GM12878 (cell line): ENCODE measurements around the gene EXO5. TPM values are rescaled to one million over a fixed set of nuclear protein-coding genes. Genes with fewer than 3 reads are reported as not detected.

Source experiments
- CHD1 ChIP-seq: IDR thresholded peaks from 2 replicates; pipeline ENCODE4 v1.6.1; 2012; ENCODE audit warnings: low read depth, low read length, improper control_type of control experiment
- DPF2 ChIP-seq: fragments of 450-650 bp; IDR thresholded peaks from 2 replicates; pipeline ENCODE4 v1.6.1; 2017; ENCODE audit warnings: mild to moderate bottlenecking
- FOXK2 ChIP-seq: fragments of 450-650 bp; IDR thresholded peaks from 2 replicates; pipeline ENCODE4 v1.6.1; 2017; ENCODE audit warnings: mild to moderate bottlenecking, moderate library complexity
- HDAC6 ChIP-seq: fragments of 200-600 bp; sonication (generic); IDR thresholded peaks from one replicate; pipeline ENCODE4 v1.8.0; 2017; ENCODE audit warnings: antibody characterized with exemption; ENCODE audit not compliant: unreplicated experiment
- NR2C1 ChIP-seq: fragments of 450-650 bp; IDR thresholded peaks from 2 replicates; pipeline ENCODE4 v1.6.1; 2017; ENCODE audit warnings: antibody characterized with exemption, mild to moderate bottlenecking, moderate library complexity
- POLR2A ChIP-seq: IDR thresholded peaks from 2 replicates; pipeline ENCODE4 v1.6.1; 2011; ENCODE audit warnings: low read depth, mild to moderate bottlenecking, low read length
- POLR2AphosphoS2 ChIP-seq: IDR thresholded peaks from 2 replicates; pipeline ENCODE4 v1.6.1; 2011; ENCODE audit warnings: low read depth, mild to moderate bottlenecking, low read length, improper control_type of control experiment, moderate library complexity
- RAD21 ChIP-seq: IDR thresholded peaks from 2 replicates; pipeline ENCODE4 v1.6.1; 2011; ENCODE audit warnings: mild to moderate bottlenecking, low read depth, low read length, moderate library complexity; ENCODE audit not compliant: insufficient read depth
- RB1 ChIP-seq: fragments of 450-650 bp; formaldehyde crosslinking; IDR thresholded peaks from 2 replicates; pipeline ENCODE4 v1.6.1; 2017; ENCODE audit warnings: mild to moderate bottlenecking, borderline replicate concordance
- RFX5 ChIP-seq: IDR thresholded peaks from 2 replicates; pipeline ENCODE4 v1.6.1; 2011; ENCODE audit warnings: low read depth, low read length, improper control_type of control experiment
- RUNX3 ChIP-seq: IDR thresholded peaks from 2 replicates; pipeline ENCODE4 v1.6.1; 2012; ENCODE audit warnings: low read length, inconsistent platforms
- SMARCA5 ChIP-seq: fragments of 450-650 bp; IDR thresholded peaks from 2 replicates; pipeline ENCODE4 v1.6.1; 2017; ENCODE audit warnings: mild to moderate bottlenecking
- SPI1 ChIP-seq: IDR thresholded peaks from 2 replicates; pipeline ENCODE4 v1.6.1; 2011; ENCODE audit warnings: low read depth, mild to moderate bottlenecking, low read length, moderate library complexity, borderline replicate concordance; ENCODE audit not compliant: insufficient read depth
- ZNF207 ChIP-seq: fragments of 450-650 bp; IDR thresholded peaks from 2 replicates; pipeline ENCODE4 v1.6.1; 2014; ENCODE audit warnings: antibody characterized with exemption, mild to moderate bottlenecking, borderline replicate concordance
- polyA plus RNA-seq, 11 experiments: library from polyadenylated mRNA; depleted of rRNA in 4 of 11; unstranded in 6 of 11; stranded (reverse) in 5 of 11; fragments of >200 nt; fragmentation: Nextera tagmentation in 4 of 11; fragmentation: Illumina TruSeq in 1 of 11; extraction: Ambion mirVana in 4 of 11; extraction: Trizol in 1 of 11; gene quantifications; 1 replicate in 1 of 11; 2 replicates in 10 of 11; pipeline versions ENCODE4 v1.2.1 to v1.2.3, GENCODE V29; 2011 to 2016; ENCODE audit warnings: inconsistent platforms in 2 of 11, missing spikeins in 2 of 11, low read depth in 1 of 11
- total RNA-seq, 4 experiments: library from RNA; depleted of rRNA in 3 of 4; stranded (reverse); fragments of >200 nt in 3 of 4; fragmentation: Illumina TruSeq in 1 of 4; extraction: Trizol in 1 of 4; gene quantifications; 2 replicates each; pipeline versions ENCODE4 v1.2.1 to v1.2.3, GENCODE V29; 2013 to 2021
- TF ChIP-seq, protein P1 (sequence below): fragments of 450-650 bp; formaldehyde crosslinking; IDR thresholded peaks from 2 replicates; pipeline ENCODE4 v1.5.0; 2022; ENCODE audit warnings: mild to moderate bottlenecking, missing genetic modification characterization
- TF ChIP-seq, protein P2 (sequence below): fragments of 450-650 bp; formaldehyde crosslinking; IDR thresholded peaks from 2 replicates; pipeline ENCODE4 v1.4.0; 2022; ENCODE audit warnings: mild to moderate bottlenecking, moderate library complexity
- TF ChIP-seq, protein P3 (sequence below): fragments of 450-650 bp; IDR thresholded peaks from 2 replicates; pipeline ENCODE4 v1.6.1; 2018; ENCODE audit warnings: borderline replicate concordance, mild to moderate bottlenecking; ENCODE audit not compliant: partially characterized antibody
- TF ChIP-seq, protein P4 (sequence below): IDR thresholded peaks from 2 replicates; pipeline ENCODE4 v1.6.1; 2011; ENCODE audit warnings: low read depth, mild to moderate bottlenecking, low read length, moderate library complexity, borderline replicate concordance; ENCODE audit errors: extremely low read depth
- TF ChIP-seq, protein P5 (sequence below): IDR thresholded peaks from 2 replicates; pipeline ENCODE4 v1.6.1; 2011; ENCODE audit warnings: borderline replicate concordance, low read depth, mild to moderate bottlenecking, moderate library complexity, low read length; ENCODE audit not compliant: insufficient read depth, poor library complexity, severe bottlenecking

EXO5 gene
- total and polyA plus RNA-seq, 10 of the 15 experiments (the other 5 are each of a cell fraction or from before 2014, with no cell fraction given) = 2.1 to 10.1 (median 8.5) TPM

DNA sequence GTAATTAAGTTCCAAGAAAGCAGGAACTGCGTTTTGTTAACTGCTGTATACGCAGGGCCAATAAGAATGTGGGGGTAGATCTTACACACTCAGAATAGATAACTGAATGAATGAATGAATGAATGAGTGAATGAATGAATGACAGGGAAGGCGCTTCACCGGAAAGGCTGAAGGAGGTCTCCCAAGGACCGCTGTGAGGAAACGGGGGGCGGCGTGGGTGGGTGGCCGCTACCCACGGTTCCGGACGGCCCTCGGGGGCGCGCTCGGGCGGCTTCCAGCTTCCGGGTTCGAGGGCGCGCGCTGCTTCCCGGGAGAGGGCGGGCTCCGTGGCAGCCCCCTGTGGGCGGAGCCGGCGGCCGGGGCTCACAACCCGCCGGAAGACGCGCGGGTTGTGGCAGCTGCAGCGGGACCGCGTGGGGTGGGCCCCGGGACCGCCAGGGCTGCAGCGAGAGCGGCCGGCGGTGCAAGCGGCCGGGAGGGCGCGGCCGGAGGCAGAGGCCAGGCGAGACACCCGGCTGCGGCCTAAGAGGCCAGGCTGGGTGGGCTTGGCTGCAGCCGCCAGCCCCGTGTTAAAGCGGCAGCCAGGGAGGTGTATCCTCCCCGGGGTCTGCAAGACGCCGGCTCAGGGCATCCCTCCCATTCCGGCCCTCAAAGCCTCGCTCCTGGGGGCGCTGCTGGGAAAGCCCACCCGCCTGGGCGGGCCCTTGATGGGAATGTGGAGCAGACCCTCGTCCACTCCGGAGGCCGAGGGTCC, 31.5 kb upstream of the EXO5 start, which contains the start of gene ZFP69 (continued):
- TF ChIP-seq, protein P1, sequence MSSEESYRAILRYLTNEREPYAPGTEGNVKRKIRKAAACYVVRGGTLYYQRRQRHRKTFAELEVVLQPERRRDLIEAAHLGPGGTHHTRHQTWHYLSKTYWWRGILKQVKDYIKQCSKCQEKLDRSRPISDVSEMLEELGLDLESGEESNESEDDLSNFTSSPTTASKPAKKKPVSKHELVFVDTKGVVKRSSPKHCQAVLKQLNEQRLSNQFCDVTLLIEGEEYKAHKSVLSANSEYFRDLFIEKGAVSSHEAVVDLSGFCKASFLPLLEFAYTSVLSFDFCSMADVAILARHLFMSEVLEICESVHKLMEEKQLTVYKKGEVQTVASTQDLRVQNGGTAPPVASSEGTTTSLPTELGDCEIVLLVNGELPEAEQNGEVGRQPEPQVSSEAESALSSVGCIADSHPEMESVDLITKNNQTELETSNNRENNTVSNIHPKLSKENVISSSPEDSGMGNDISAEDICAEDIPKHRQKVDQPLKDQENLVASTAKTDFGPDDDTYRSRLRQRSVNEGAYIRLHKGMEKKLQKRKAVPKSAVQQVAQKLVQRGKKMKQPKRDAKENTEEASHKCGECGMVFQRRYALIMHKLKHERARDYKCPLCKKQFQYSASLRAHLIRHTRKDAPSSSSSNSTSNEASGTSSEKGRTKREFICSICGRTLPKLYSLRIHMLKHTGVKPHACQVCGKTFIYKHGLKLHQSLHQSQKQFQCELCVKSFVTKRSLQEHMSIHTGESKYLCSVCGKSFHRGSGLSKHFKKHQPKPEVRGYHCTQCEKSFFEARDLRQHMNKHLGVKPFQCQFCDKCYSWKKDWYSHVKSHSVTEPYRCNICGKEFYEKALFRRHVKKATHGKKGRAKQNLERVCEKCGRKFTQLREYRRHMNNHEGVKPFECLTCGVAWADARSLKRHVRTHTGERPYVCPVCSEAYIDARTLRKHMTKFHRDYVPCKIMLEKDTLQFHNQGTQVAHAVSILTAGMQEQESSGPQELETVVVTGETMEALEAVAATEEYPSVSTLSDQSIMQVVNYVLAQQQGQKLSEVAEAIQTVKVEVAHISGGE (CRISPR knock-in tag) = no peak
- TF ChIP-seq RAD21 (no peak), SPI1 (no peak), ZNF207 (no peak; the same call in none of the 2 replicates), POLR2A (peak; percentile 82), RB1 (peak; percentile 74; the same call in 1 of the 2 replicates), CHD1 (no peak), FOXK2 (no peak), NR2C1 (0 out of 2 replicates have a peak, but pooled peaks have one; percentile 22), HDAC6 (no peak), RFX5 (no peak), SMARCA5 (0 out of 2 replicates have a peak, but pooled peaks have one; percentile 58), RUNX3 (peak; percentile 36; the same call in 1 of the 2 replicates), DPF2 (peak; percentile 85), POLR2AphosphoS2 (no peak)
- TF ChIP-seq, protein P2, sequence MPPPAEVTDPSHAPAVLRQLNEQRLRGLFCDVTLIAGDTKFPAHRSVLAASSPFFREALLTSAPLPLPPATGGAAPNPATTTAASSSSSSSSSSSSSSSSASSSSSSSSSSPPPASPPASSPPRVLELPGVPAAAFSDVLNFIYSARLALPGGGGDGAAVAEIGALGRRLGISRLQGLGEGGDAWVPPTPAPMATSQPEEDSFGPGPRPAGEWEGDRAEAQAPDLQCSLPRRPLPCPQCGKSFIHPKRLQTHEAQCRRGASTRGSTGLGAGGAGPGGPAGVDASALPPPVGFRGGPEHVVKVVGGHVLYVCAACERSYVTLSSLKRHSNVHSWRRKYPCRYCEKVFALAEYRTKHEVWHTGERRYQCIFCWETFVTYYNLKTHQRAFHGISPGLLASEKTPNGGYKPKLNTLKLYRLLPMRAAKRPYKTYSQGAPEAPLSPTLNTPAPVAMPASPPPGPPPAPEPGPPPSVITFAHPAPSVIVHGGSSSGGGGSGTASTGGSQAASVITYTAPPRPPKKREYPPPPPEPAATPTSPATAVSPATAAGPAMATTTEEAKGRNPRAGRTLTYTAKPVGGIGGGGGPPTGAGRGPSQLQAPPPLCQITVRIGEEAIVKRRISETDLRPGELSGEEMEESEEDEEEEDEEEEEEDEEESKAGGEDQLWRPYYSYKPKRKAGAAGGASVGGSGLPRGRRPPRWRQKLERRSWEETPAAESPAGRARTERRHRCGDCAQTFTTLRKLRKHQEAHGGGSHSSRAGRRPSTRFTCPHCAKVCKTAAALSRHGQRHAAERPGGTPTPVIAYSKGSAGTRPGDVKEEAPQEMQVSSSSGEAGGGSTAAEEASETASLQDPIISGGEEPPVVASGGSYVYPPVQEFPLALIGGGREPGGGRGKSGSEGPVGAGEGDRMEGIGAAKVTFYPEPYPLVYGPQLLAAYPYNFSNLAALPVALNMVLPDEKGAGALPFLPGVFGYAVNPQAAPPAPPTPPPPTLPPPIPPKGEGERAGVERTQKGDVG (CRISPR knock-in tag) = no peak
- TF ChIP-seq, protein P3, sequence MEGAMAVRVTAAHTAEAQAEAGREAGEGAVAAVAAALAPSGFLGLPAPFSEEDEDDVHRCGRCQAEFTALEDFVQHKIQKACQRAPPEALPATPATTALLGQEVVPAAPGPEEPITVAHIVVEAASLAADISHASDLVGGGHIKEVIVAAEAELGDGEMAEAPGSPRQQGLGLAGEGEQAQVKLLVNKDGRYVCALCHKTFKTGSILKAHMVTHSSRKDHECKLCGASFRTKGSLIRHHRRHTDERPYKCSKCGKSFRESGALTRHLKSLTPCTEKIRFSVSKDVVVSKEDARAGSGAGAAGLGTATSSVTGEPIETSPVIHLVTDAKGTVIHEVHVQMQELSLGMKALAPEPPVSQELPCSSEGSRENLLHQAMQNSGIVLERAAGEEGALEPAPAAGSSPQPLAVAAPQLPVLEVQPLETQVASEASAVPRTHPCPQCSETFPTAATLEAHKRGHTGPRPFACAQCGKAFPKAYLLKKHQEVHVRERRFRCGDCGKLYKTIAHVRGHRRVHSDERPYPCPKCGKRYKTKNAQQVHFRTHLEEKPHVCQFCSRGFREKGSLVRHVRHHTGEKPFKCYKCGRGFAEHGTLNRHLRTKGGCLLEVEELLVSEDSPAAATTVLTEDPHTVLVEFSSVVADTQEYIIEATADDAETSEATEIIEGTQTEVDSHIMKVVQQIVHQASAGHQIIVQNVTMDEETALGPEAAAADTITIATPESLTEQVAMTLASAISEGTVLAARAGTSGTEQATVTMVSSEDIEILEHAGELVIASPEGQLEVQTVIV = no peak
- TF ChIP-seq, protein P4, sequence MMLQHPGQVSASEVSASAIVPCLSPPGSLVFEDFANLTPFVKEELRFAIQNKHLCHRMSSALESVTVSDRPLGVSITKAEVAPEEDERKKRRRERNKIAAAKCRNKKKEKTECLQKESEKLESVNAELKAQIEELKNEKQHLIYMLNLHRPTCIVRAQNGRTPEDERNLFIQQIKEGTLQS = no peak
- TF ChIP-seq, protein P5, sequence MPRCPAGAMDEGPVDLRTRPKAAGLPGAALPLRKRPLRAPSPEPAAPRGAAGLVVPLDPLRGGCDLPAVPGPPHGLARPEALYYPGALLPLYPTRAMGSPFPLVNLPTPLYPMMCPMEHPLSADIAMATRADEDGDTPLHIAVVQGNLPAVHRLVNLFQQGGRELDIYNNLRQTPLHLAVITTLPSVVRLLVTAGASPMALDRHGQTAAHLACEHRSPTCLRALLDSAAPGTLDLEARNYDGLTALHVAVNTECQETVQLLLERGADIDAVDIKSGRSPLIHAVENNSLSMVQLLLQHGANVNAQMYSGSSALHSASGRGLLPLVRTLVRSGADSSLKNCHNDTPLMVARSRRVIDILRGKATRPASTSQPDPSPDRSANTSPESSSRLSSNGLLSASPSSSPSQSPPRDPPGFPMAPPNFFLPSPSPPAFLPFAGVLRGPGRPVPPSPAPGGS = no peak
